GM12878 (cell line): ENCODE measurements around the gene SMG6. TPM values are rescaled to one million over a fixed set of nuclear protein-coding genes. Genes with fewer than 3 reads are reported as not detected.

Experiments used
- ATAC-seq: fragments of 200-7000 bp; cut with Tn5 transposase; 3 replicates; pipeline ENCODE4 v1.9.1; 2020; ENCODE audit warnings: mild to moderate bottlenecking, moderate library complexity
- BruUV-seq: library from RNA; stranded (reverse); fragments of 400-500 nt; replicated peaks from 2 replicates; lab custom pipeline; 2021; lab: Mats Ljungman, UMichigan
- CTCF ChIA-PET: fragments of 300-600 bp; sonication (Branson Sonifier 250); formaldehyde crosslinking; extraction: SDS; loops from one replicate; lab custom pipeline; 2021; ENCODE audit warnings: inconsistent platforms; lab: Yijun Ruan, JAX
- POLR2A ChIA-PET: fragments of 350-600 bp; formaldehyde crosslinking; extraction: SDS; loops from one replicate; lab custom pipeline; 2021; ENCODE audit warnings: inconsistent platforms; lab: Charles Lee
- RAD21 ChIA-PET: fragments of 300-600 bp; sonication (Branson Sonifier 250); formaldehyde crosslinking; loops from one replicate; lab custom pipeline; 2023; ENCODE audit warnings: antibody characterized with exemption; ENCODE audit not compliant: unreplicated experiment; lab: Charles Lee
- SMC1A ChIA-PET: fragments of 300-600 bp; sonication (Branson Sonifier 250); formaldehyde crosslinking; loops from one replicate; lab custom pipeline; 2023; ENCODE audit not compliant: unreplicated experiment, uncharacterized antibody; lab: Charles Lee
- DNase-seq: peaks from one replicate; pipeline ENCODE4 v3.0.0-alpha.2; 2011; ENCODE audit warnings: low read depth, low spot score
- FAIRE-seq: peaks from 3 replicates; lab custom pipeline; 2011; peaks lifted over from hg19 to GRCh38; lab: Jason Lieb, UNC
- H2AFZ ChIP-seq: 2 replicates; pipeline ENCODE4 v1.6.0; 2011; ENCODE audit warnings: low read depth, low read length, control low read depth; ENCODE audit not compliant: control insufficient read depth
- H3K27ac ChIP-seq: 2 replicates; pipeline ENCODE4 v1.5.1; 2011; ENCODE audit warnings: control low read depth; ENCODE audit not compliant: control insufficient read depth, insufficient read depth
- H3K27me3 ChIP-seq, 2 experiments: replicated peaks in 1 of 2; 2 replicates each; pipeline versions ENCODE4 v1.6.0 to v1.6.1; 2011; ENCODE audit warnings: low read length in 1 of 2; ENCODE audit not compliant: control insufficient read depth in 2 of 2, insufficient read depth in 2 of 2
- H3K36me3 ChIP-seq, 2 experiments: 2 replicates each; pipeline ENCODE4 v1.5.1; 2011; ENCODE audit warnings: low read length in 1 of 2; ENCODE audit not compliant: control insufficient read depth in 2 of 2, insufficient read depth in 2 of 2
- H3K4me1 ChIP-seq: 2 replicates; pipeline ENCODE4 v1.6.1; 2011; ENCODE audit warnings: mild to moderate bottlenecking, low read length, moderate library complexity, mixed read lengths; ENCODE audit not compliant: control insufficient read depth, insufficient read depth
- H3K4me2 ChIP-seq: 2 replicates; pipeline ENCODE4 v1.6.0; 2011; ENCODE audit warnings: control low read depth; ENCODE audit not compliant: control insufficient read depth, insufficient read depth
- H3K4me3 ChIP-seq: fragments of 200-600 bp; sonication (generic); 2 replicates; pipeline ENCODE4 v1.5.1; 2016
- H3K79me2 ChIP-seq: 2 replicates; pipeline ENCODE4 v1.6.0; 2011; ENCODE audit warnings: low read length; ENCODE audit not compliant: control insufficient read depth, insufficient read depth
- H3K9ac ChIP-seq: 2 replicates; pipeline ENCODE4 v1.8.0; 2011; ENCODE audit warnings: low read length, control low read depth, mixed read lengths; ENCODE audit not compliant: control insufficient read depth, insufficient read depth
- H3K9me3 ChIP-seq: replicated peaks from 3 replicates; pipeline ENCODE4 v1.5.1; 2011; ENCODE audit warnings: mild to moderate bottlenecking, low read length; ENCODE audit not compliant: control insufficient read depth, insufficient read depth
- H4K20me1 ChIP-seq: 2 replicates; pipeline ENCODE4 v1.6.0; 2011; ENCODE audit not compliant: control insufficient read depth, insufficient read depth
- E2F8 ChIP-seq: fragments of 450-650 bp; IDR thresholded peaks from 2 replicates; pipeline ENCODE4 v1.6.1; 2018; ENCODE audit warnings: mild to moderate bottlenecking, low read depth, moderate library complexity; ENCODE audit not compliant: partially characterized antibody
- E4F1 ChIP-seq: fragments of 450-650 bp; IDR thresholded peaks from 2 replicates; pipeline ENCODE4 v1.6.1; 2018; ENCODE audit warnings: borderline replicate concordance, mild to moderate bottlenecking; ENCODE audit not compliant: partially characterized antibody
- FOS ChIP-seq: IDR thresholded peaks from 3 replicates; pipeline ENCODE4 v1.6.1; 2011; ENCODE audit warnings: borderline replicate concordance; ENCODE audit not compliant: insufficient read length; ENCODE audit errors: extremely low read depth
- HDAC6 ChIP-seq: fragments of 200-600 bp; sonication (generic); IDR thresholded peaks from one replicate; pipeline ENCODE4 v1.8.0; 2017; ENCODE audit warnings: antibody characterized with exemption; ENCODE audit not compliant: unreplicated experiment
- NRF1 ChIP-seq: conservative IDR thresholded peaks from 2 replicates; pipeline ENCODE4 v1.6.1; 2011; ENCODE audit warnings: mild to moderate bottlenecking, low read depth, low read length, improper control_type of control experiment
- RBBP5 ChIP-seq: fragments of 200-600 bp; sonication (generic); conservative IDR thresholded peaks from 2 replicates; pipeline ENCODE4 v1.6.1; 2016
- RCOR1 ChIP-seq: conservative IDR thresholded peaks from 2 replicates; pipeline ENCODE4 v1.6.1; 2012; ENCODE audit warnings: low read depth, low read length, improper control_type of control experiment
- REST ChIP-seq: IDR thresholded peaks from 2 replicates; pipeline ENCODE4 v1.6.1; 2012; ENCODE audit warnings: mild to moderate bottlenecking, low read depth, low read length
- STAT1 ChIP-seq: fragments of 450-650 bp; conservative IDR thresholded peaks from 2 replicates; pipeline ENCODE4 v1.6.1; 2014; ENCODE audit warnings: antibody characterized with exemption, mild to moderate bottlenecking
- TARDBP ChIP-seq: IDR thresholded peaks from 2 replicates; pipeline ENCODE4 v1.6.1; 2016; ENCODE audit warnings: borderline replicate concordance
- WGBS: methylation state at CpG from one replicate; pipeline ENCODE4 v1.1.6; 2016; ENCODE audit warnings: low lambda C conversion rate; ENCODE audit not compliant: insufficient replicate concordance, insufficient coverage; ENCODE audit errors: missing lambda C conversion rate; 5-methylcytosine and 5-hydroxymethylcytosine counted together
- in situ Hi-C: fragments of 300-500 bp; cut with MboI; formaldehyde crosslinking; loops from 9 replicates; pipeline ENCODE4 v1.14.3; 2018; ENCODE audit warnings: mixed read lengths
- intact Hi-C: fragments of 100-400 bp; cut with micrococcal nuclease; formaldehyde crosslinking; loops from one replicate; pipeline ENCODE4 v1.14.2; 2022; ENCODE audit not compliant: unreplicated experiment
- polyA plus RNA-seq, 11 experiments: library from polyadenylated mRNA; depleted of rRNA in 4 of 11; unstranded in 6 of 11; stranded (reverse) in 5 of 11; fragments of >200 nt; fragmentation: Nextera tagmentation in 4 of 11; fragmentation: Illumina TruSeq in 1 of 11; extraction: Ambion mirVana in 4 of 11; extraction: Trizol in 1 of 11; gene quantifications; 1 replicate in 1 of 11; 2 replicates in 10 of 11; pipeline versions ENCODE4 v1.2.1 to v1.2.3, GENCODE V29; 2011 to 2016; ENCODE audit warnings: inconsistent platforms in 2 of 11, missing spikeins in 2 of 11, low read depth in 1 of 11
- total RNA-seq, 4 experiments: library from RNA; depleted of rRNA in 3 of 4; stranded (reverse); fragments of >200 nt in 3 of 4; fragmentation: Illumina TruSeq in 1 of 4; extraction: Trizol in 1 of 4; gene quantifications; 2 replicates each; pipeline versions ENCODE4 v1.2.1 to v1.2.3, GENCODE V29; 2013 to 2021

Gene SMG6
- total and polyA plus RNA-seq, 10 of the 15 experiments (the other 5 are each of a cell fraction or from before 2014, with no cell fraction given) = 0.58 to 28.7 (median 15.7) TPM

GRCh38 chr17:2124391-2124790, 179.2 kb downstream of the SMG6 start (continued):
- TF ChIP-seq E2F8 (no peak), RBBP5 (no peak), FOS (no peak), RCOR1 (no peak), HDAC6 (no peak)

GRCh38 chr17:2123375-2124251, 180.0 kb downstream of the SMG6 start:
- BruUV-seq = TSS peak; percentile 27
- TF ChIP-seq E4F1 (no peak), REST (no peak), STAT1 (no peak), TARDBP (no peak), NRF1 (no peak), FOS (no peak)

More at GRCh38 chr17:2123375-2124251, 180.0 kb downstream of the SMG6 start:
- ChIA-PET RAD21 (interaction anchor here (0.8 to 4.5 kb wide), 15 partner anchors 10 to 259 kb away, joined by 3 to 30 read pairs (median 5); no protein-coding TSS in a partner anchor), SMC1A (interaction anchor here (0.8 to 7.9 kb wide), 19 partner anchors 11 to 159 kb away, joined by 3 to 74 read pairs (median 4); no protein-coding TSS in a partner anchor), POLR2A (interaction anchor here (0.6 to 7.8 kb wide), 6 partner anchors 10 to 40 kb away, joined by 3 to 67 read pairs (median 6); no protein-coding TSS in a partner anchor), CTCF (interaction anchor here (1.0 to 8.4 kb wide), 18 partner anchors 11 to 259 kb away, joined by 3 to 65 read pairs (median 4); partner anchors contain the start of gene HIC1)
- peak overlapping the region; percentile 65 for H3K27ac ChIP-seq
- peaks cover 23% of the 10 kb centered on the region for H3K4me1 ChIP-seq
- WGBS = 37% methylated on average over 7 of the region's 7 CpGs
- H3K4me2 ChIP-seq = peak overlapping the region; percentile 83
- FAIRE-seq (peak; percentile 78), ATAC-seq (peak; percentile 84), DNase-seq (no peak)
- 0 out of 2 replicates have a peak overlapping the region, but pooled peaks have one; percentile 21 for H3K9ac ChIP-seq
- no peaks in the 10 kb centered on the region for H3K79me2 ChIP-seq
- no peaks in the 10 kb centered on the region for H3K9me3 ChIP-seq
- H4K20me1 ChIP-seq = no peaks in the 10 kb centered on the region
- intact Hi-C loops (no loop called here), in situ Hi-C loops (no loop called here)
- H3K4me3 ChIP-seq = no peak overlapping the region
- H3K36me3 ChIP-seq = peaks cover 3 to 4% of the 10 kb centered on the region in 2 experiments; a peak in 2 of 4 replicates
- H3K27me3 ChIP-seq = no peaks in the 10 kb centered on the region
- H2AFZ ChIP-seq = peak overlapping the region; percentile 49
